HEK293T (cell line): ENCODE measurements around the gene PRRC2B.

Experiments used
- ARNT ChIP-seq: fragments of 450-650 bp; IDR thresholded peaks from 2 replicates; pipeline ENCODE4 v1.6.1; 2017; ENCODE audit warnings: mild to moderate bottlenecking
- BHLHE40 ChIP-seq: fragments of 450-650 bp; IDR thresholded peaks from 2 replicates; pipeline ENCODE4 v1.6.1; 2016; ENCODE audit warnings: mild to moderate bottlenecking, moderate library complexity, borderline replicate concordance
- CTBP1 ChIP-seq: fragments of 450-650 bp; IDR thresholded peaks from 2 replicates; pipeline ENCODE4 v1.6.1; 2016; ENCODE audit warnings: borderline replicate concordance
- ELF4 ChIP-seq: fragments of 450-650 bp; IDR thresholded peaks from 2 replicates; pipeline ENCODE4 v1.6.1; 2017; ENCODE audit warnings: antibody characterized with exemption
- FOXA1 ChIP-seq: fragments of 450-650 bp; IDR thresholded peaks from 2 replicates; pipeline ENCODE4 v1.6.1; 2016; ENCODE audit warnings: mild to moderate bottlenecking
- FOXK2 ChIP-seq: fragments of 450-650 bp; IDR thresholded peaks from 2 replicates; pipeline ENCODE4 v1.6.1; 2016; ENCODE audit warnings: mild to moderate bottlenecking
- FOXM1 ChIP-seq: fragments of 450-650 bp; IDR thresholded peaks from 2 replicates; pipeline ENCODE4 v1.6.1; 2017; ENCODE audit warnings: mild to moderate bottlenecking, borderline replicate concordance
- HDGF ChIP-seq: fragments of 450-650 bp; IDR thresholded peaks from 2 replicates; pipeline ENCODE4 v1.6.1; 2017; ENCODE audit warnings: antibody characterized with exemption, borderline replicate concordance
- L3MBTL2 ChIP-seq: fragments of 450-650 bp; conservative IDR thresholded peaks from 2 replicates; pipeline ENCODE4 v1.6.1; 2016; ENCODE audit warnings: mild to moderate bottlenecking
- PKNOX1 ChIP-seq: fragments of 450-650 bp; IDR thresholded peaks from 2 replicates; pipeline ENCODE4 v1.6.1; 2016
- SP1 ChIP-seq: fragments of 450-650 bp; IDR thresholded peaks from 2 replicates; pipeline ENCODE4 v1.6.1; 2017
- SUZ12 ChIP-seq: fragments of 450-650 bp; IDR thresholded peaks from 2 replicates; pipeline ENCODE4 v1.6.1; 2016; ENCODE audit warnings: mild to moderate bottlenecking
- TARDBP ChIP-seq: fragments of 450-650 bp; IDR thresholded peaks from 2 replicates; pipeline ENCODE4 v1.6.1; 2016

- no peak for TF ChIP-seq SP1
- no peak for TF ChIP-seq SUZ12
- no peak for TF ChIP-seq PKNOX1
- TF ChIP-seq FOXK2 = no peak
- TF ChIP-seq L3MBTL2 = no peak
- TF ChIP-seq HDGF = no peak
- TF ChIP-seq ARNT = no peak
- TF ChIP-seq FOXA1 = no peak
- no peak for TF ChIP-seq ELF4
- no peak for TF ChIP-seq FOXM1
- no peak for TF ChIP-seq TARDBP
- no peak for TF ChIP-seq BHLHE40
- no peak for TF ChIP-seq CTBP1
Measured at GRCh38 chr9:131436865-131437271, 43.0 kb downstream of the PRRC2B start.
